Kidney (tissue), 14 donors: ENCODE results near the gene RIOK1. TPM values are rescaled to one million over a fixed set of nuclear protein-coding genes. Genes with fewer than 3 reads are reported as not detected.
"Not testable (repeated sequence)": the region's sequence is repeated elsewhere in the genome, so short reads cannot be mapped to it uniquely, and the experiment has no call there.

Experiments
- DNase-seq, 5 donors: peaks; one replicate each; pipeline ENCODE4 v3.0.0-alpha.2; 2013 to 2020
- FAIRE-seq: peaks from 2 replicates; lab custom pipeline; 2012; peaks lifted over from hg19 to GRCh38; lab: Jason Lieb, UNC
- H3K27ac ChIP-seq, 2 donors: one replicate each; pipeline ENCODE4 v1.7.0; 2013; ENCODE audit warnings: low read depth in 2 of 2, low read length in 2 of 2, inconsistent platforms in 1 of 2
- H3K27me3 ChIP-seq: one replicate; pipeline ENCODE4 v1.7.1; 2013; ENCODE audit warnings: low read length, inconsistent platforms; ENCODE audit not compliant: control insufficient read depth, insufficient read depth
- H3K36me3 ChIP-seq, 3 donors: one replicate each; pipeline versions ENCODE4 v1.7.0 to v1.7.1; 2013; ENCODE audit warnings: low read length in 3 of 3, control low read depth in 1 of 3, inconsistent platforms in 1 of 3; ENCODE audit not compliant: insufficient read depth in 3 of 3, control insufficient read depth in 2 of 3
- H3K4me1 ChIP-seq, 3 donors: one replicate each; pipeline versions ENCODE4 v1.7.0 to v1.7.1; 2013; ENCODE audit warnings: low read length in 3 of 3, inconsistent platforms in 1 of 3, low read depth in 1 of 3; ENCODE audit not compliant: control insufficient read depth in 2 of 3, insufficient read depth in 2 of 3
- H3K4me3 ChIP-seq, 3 donors: one replicate each; pipeline versions ENCODE4 v1.7.0 to v1.8.1; 2013; ENCODE audit warnings: low read length in 3 of 3, control low read depth in 1 of 3, inconsistent platforms in 1 of 3
- H3K9ac ChIP-seq, 3 donors: one replicate each; pipeline versions ENCODE4 v1.7.0 to v1.7.1; 2013; ENCODE audit warnings: low read length in 3 of 3, control low read depth in 1 of 3, inconsistent platforms in 1 of 3
- H3K9me3 ChIP-seq, 3 donors: one replicate each; pipeline versions ENCODE4 v1.7.0 to v1.7.1; 2013; ENCODE audit warnings: low read length in 3 of 3, control low read depth in 1 of 3, inconsistent platforms in 1 of 3; ENCODE audit not compliant: control insufficient read depth in 2 of 3, insufficient read depth in 1 of 3
- intact Hi-C: fragments of 100-400 bp; cut with DNase I; formaldehyde crosslinking; loops from one replicate; pipeline ENCODE4 v1.11.1; 2022
- polyA plus RNA-seq: library from polyadenylated mRNA; stranded (reverse); fragments of 350-450 nt; fragmentation: Illumina TruSeq; extraction: RNeasy Lipid Tissue Mini Kit (QIAGEN cat#74804); gene quantifications from one replicate; pipeline ENCODE4 v1.2.3, GENCODE V29; 2014; ENCODE audit warnings: low read depth, low replicate concordance; ENCODE audit not compliant: insufficient read depth
- total RNA-seq: library from RNA; stranded (reverse); fragmentation: NEBNext Ultra II Directional; extraction: Animal tissue kit (Norgen Biotek cat#: 25700); gene quantifications from one replicate; pipeline ENCODE4 v1.2.1, GENCODE V29; 2021
- TF ChIP-seq, protein P1 (sequence below): IDR thresholded peaks from 3 replicates; pipeline ENCODE4 v1.5.1; 2012; ENCODE audit warnings: mild to moderate bottlenecking, moderate library complexity, borderline replicate concordance; ENCODE audit not compliant: insufficient read depth; ENCODE audit errors: extremely low read depth
- donor health status: control.
- donor health status: control.
- donor health status: control.
- donor health status: control.
- donor health status: control.
- donor health status: DM: yes; HTN: yes; CAD: no.
- donor health status: Normal renal cell carcinoma (clear cell type).

RIOK1 gene
- total and polyA plus RNA-seq, 2 donors from 2014 or later, result 8.5 to 19.8 TPM

DNA sequence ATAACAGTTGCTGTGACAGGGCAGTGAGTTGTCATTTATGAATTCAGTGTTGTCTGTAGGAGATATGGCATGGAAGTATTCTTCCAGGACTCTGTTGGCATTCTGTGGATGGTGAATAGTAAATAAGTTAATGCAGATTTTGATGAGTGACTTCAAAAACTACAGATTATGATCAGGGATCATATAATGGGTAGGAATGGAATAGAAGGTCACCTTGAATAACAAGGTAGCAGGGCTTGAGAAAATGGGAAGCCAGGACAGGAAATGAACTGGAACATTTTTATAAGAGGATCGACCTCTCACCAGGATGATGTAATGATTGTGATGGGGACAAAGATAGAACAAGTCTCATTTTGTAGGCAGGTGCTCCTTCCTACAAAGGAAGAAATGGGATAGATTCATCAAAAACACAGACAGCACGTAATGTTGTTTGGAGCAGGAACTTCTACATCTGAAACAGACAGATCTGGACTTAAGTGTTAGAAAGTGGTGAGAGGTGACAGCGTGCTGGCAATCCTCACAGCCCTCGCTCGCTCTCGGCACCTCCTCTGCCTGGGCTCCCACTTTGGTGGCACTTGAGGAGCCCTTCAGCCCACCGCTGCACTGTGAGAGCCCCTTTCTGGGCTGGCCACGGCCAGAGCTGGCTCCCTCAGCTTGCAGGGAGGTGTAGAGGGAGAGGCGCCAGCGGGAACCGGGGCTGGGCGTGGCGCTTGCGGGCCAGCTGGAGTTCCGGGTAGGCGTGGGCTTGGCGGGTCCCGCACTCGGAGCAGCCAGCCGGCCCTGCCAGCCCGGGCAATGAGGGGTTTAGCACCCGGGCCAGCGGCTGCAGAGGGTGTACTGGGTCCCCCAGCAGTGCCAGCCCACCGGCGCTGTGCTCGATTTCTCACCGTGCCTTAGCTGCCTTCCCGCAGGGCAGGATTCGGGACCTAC lies 45.8 kb upstream of the RIOK1 start:
- Histone ChIP-seq H3K4me3 (no peak overlapping the region), H3K9ac (no peak overlapping the region), H3K9me3 (no peaks in the 10 kb centered on the region), H3K27ac (no peak overlapping the region), H3K36me3 (no peaks in the 10 kb centered on the region), H3K27me3 (no peaks in the 10 kb centered on the region), H3K4me1 (no peaks in the 10 kb centered on the region)
- no peak for FAIRE-seq
- DNase-seq, result peak in 1 of 5 donors; percentile 64
- TF ChIP-seq, protein P1, sequence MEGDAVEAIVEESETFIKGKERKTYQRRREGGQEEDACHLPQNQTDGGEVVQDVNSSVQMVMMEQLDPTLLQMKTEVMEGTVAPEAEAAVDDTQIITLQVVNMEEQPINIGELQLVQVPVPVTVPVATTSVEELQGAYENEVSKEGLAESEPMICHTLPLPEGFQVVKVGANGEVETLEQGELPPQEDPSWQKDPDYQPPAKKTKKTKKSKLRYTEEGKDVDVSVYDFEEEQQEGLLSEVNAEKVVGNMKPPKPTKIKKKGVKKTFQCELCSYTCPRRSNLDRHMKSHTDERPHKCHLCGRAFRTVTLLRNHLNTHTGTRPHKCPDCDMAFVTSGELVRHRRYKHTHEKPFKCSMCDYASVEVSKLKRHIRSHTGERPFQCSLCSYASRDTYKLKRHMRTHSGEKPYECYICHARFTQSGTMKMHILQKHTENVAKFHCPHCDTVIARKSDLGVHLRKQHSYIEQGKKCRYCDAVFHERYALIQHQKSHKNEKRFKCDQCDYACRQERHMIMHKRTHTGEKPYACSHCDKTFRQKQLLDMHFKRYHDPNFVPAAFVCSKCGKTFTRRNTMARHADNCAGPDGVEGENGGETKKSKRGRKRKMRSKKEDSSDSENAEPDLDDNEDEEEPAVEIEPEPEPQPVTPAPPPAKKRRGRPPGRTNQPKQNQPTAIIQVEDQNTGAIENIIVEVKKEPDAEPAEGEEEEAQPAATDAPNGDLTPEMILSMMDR, result no peak
- intact Hi-C loops, result no loop called here

DNA sequence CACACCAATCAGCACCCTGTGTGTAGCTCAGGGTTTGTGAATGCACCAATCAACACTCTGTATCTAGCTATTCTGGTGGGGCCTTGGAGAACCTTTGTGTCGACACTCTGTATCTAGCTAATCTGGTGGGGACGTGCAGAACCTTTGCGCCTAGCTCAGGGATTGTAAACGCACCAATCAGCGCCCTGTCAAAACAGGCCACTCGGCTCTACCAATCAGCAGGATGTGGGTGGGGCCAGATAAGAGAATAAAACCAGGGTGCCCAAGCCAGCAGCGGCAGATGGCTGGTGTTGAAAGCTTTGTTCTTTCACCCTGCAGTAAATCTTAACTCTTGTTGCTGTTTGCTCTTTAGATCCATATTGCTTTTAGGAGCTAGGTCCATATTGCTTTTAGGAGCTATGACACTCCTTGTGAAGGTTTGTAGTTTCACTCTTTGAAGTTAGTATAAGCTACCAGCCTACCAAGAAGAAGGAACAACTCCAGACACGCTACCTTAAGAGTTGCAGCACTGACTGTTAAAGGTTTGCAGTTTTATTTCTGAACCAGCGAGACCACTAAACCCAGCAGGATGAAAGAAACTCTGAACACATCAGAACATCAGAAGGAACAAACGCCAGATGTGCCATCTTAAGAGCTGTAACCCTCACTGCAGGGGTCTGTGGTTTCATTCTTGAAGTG lies 44.7 kb upstream of the RIOK1 start:
- H3K36me3 ChIP-seq, FAIRE-seq, H3K4me3 ChIP-seq, DNase-seq, H3K9ac ChIP-seq, H3K27me3 ChIP-seq, H3K27ac ChIP-seq, H3K4me1 ChIP-seq, H3K9me3 ChIP-seq, intact Hi-C loops: not testable (repeated sequence)

DNA sequence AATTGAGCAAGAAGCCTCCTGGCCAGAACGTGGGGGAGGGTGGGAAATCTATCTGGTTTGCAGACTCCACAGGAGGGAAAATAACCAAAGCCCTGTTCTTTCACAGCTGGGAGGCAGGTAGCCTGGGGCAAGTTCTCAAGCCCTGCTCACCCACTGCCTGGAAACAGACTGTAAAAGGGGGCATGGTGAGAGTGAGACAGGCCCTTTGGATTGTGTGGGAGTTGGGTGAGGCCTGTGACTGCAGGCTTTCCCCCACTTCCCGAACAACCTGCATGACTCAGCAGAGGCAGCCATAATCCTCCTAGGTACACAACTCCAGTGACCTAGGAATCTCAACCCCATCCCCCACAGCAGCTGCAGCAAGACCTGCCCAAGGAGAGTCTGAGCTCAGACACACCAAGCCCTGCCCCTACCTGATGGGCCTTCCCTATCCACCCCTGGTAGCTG lies 42.0 kb upstream of the RIOK1 start:
- intact Hi-C loops, FAIRE-seq, H3K9me3 ChIP-seq, H3K9ac ChIP-seq, H3K36me3 ChIP-seq, DNase-seq, H3K27ac ChIP-seq, H3K27me3 ChIP-seq, H3K4me1 ChIP-seq, H3K4me3 ChIP-seq: not testable (repeated sequence)

DNA sequence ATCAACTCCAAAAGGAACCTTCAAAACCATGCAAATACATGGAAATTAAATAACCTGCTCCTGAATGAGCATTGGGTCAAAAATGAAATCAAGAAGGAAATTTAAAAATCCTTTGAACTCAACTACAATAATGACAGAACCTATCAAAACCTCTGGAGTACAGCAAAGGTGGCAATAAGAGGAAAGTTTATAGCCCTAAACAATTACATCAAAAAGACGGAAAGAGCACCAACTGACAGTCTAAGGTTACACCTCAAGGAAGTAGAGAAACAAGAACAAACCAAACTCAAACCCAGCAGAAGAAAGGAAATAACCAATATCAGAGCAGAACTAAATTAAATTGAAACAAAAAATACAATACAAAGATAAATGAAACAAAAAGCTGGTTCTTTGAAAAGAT lies 39.0 kb upstream of the RIOK1 start:
- FAIRE-seq, intact Hi-C loops: not testable (repeated sequence)

DNA sequence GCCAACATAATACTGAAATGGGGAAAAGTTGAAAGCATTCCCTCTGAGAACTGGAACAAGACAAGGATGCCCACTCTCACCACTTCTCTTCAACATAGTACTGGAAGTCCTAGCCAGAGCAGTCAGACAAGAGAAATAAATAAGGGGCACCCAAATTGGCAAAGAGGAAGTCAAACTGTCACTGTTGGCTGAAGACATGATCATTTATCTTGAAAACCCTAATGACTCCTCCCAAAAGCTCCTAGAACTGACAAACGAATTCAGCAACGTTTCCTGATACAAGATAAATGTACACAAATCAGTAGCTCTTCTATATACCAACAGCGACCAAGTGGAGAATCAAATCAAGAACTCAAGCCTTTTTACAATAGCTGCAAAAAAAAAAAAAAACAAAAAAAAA lies 37.7 kb upstream of the RIOK1 start:
- H3K9ac ChIP-seq, FAIRE-seq, H3K36me3 ChIP-seq, H3K9me3 ChIP-seq, DNase-seq, H3K4me1 ChIP-seq, H3K27me3 ChIP-seq, H3K27ac ChIP-seq, intact Hi-C loops, H3K4me3 ChIP-seq: not testable (repeated sequence)

More for the DNA sequence above, 39.0 kb upstream of the RIOK1 start:
- not testable (repeated sequence) for H3K27ac ChIP-seq, DNase-seq, H3K4me1 ChIP-seq, H3K27me3 ChIP-seq, H3K9me3 ChIP-seq, H3K9ac ChIP-seq, H3K36me3 ChIP-seq, H3K4me3 ChIP-seq
